ENCODE data around the gene HIF3A.

DNA sequence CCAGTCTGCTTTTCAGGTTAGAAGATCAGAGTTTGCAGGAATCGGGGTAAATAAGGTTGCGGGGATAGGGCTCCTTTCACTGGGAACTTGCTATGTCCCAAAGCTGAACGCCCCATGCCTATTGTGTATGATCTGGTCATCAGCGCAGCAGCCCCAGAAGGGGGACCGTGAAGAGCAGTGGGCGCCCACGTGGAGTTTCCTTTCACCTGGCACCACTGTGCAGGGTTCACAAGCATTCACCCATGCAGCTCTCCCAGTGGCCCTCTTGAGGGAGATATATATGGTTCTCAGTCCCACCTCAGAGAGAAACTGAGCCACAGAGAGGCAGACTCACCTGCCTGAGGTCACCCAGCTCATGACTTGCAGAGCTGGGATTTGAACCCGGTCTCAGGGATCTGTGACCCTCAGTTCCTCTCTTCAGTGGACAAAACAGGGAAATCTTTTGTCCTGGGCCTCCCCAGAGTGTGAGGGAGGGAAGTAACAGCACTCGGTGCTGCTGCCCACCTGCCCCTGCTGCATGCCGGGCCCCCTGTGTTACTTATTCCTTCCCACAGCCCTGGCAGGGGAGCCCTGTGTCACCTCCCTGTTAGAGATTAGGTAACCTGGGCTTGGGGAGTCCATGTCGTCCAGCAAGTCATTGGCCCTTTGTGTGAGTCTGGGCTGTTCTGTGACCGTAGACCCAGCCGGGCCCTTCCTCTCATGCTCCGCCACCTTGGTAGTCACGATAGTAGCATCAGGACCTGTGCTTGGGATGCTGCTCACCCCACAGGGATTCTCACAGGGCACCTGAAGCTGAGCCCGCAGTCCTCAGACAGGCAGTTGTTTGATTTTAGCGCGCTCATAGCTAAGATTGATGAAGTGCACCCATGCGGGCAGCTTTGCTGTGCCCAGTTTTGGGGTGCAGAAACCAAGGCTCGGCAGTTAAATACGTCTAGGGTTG lies 78.0 kb downstream of the HIF3A start:
- TF ChIP-seq, protein P1, sequence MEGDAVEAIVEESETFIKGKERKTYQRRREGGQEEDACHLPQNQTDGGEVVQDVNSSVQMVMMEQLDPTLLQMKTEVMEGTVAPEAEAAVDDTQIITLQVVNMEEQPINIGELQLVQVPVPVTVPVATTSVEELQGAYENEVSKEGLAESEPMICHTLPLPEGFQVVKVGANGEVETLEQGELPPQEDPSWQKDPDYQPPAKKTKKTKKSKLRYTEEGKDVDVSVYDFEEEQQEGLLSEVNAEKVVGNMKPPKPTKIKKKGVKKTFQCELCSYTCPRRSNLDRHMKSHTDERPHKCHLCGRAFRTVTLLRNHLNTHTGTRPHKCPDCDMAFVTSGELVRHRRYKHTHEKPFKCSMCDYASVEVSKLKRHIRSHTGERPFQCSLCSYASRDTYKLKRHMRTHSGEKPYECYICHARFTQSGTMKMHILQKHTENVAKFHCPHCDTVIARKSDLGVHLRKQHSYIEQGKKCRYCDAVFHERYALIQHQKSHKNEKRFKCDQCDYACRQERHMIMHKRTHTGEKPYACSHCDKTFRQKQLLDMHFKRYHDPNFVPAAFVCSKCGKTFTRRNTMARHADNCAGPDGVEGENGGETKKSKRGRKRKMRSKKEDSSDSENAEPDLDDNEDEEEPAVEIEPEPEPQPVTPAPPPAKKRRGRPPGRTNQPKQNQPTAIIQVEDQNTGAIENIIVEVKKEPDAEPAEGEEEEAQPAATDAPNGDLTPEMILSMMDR (IDR thresholded peaks at IDR 0.05; ENCODE audit: low read length), result no peak
- TF ChIP-seq EZH2 (optimal IDR thresholded peaks at IDR 0.05; ENCODE audit: low read depth, low read length), result no peak
- TF ChIP-seq EZH2phosphoT487 (IDR thresholded peaks at IDR 0.05; ENCODE audit: low read length), result no peak
